ENCODE results near the gene ATXN2.
A peak's percentile ranks its signal among the peaks of the same experiment; 100 is the strongest.

Gene ATXN2

DNA sequence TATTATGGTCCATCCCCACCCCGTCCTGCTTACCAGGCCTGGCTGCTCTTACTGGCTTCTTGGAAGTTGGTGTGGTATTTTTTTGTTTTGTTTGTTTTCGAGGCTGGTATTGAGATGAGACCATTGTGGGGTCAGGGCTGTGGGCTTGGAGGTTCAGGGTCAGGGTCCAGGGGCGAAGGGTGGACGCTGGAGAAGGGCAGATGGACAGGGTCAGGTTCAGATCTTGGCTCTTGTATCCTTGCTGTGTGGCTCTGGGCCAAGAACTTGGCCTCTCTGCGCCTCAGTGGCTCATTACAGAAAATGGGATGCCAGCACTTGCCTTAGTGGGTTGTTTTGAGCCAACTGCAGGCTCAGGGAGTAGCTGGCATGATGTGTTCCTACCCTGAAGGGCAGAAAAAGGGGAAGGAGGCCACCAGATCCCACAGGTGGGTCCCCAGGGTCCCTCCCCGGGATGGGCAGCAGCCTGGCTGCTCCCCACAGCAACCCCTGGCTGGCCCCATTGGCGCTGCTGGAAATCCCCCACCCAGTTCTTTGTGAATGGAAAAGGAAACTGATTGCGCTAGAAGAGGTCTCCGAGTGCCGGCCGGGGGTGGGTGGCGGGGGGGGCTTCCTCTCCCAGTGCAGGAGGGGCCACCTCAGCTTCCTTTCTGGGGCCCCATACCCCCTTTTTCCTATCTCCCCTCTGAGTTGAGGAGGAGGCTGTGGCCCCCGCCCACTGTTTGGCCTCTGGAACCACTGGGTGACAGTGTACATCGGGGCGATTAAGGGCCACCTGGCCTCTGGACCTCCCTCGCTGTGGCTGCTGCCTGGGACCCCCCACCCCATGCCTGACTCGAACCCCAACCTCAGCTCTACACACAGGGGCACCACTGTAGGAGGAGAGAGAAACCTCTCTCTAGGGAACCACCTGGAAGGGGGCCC lies 168.4 kb downstream of the ATXN2 start:
- TF ChIP-seq, protein P1, sequence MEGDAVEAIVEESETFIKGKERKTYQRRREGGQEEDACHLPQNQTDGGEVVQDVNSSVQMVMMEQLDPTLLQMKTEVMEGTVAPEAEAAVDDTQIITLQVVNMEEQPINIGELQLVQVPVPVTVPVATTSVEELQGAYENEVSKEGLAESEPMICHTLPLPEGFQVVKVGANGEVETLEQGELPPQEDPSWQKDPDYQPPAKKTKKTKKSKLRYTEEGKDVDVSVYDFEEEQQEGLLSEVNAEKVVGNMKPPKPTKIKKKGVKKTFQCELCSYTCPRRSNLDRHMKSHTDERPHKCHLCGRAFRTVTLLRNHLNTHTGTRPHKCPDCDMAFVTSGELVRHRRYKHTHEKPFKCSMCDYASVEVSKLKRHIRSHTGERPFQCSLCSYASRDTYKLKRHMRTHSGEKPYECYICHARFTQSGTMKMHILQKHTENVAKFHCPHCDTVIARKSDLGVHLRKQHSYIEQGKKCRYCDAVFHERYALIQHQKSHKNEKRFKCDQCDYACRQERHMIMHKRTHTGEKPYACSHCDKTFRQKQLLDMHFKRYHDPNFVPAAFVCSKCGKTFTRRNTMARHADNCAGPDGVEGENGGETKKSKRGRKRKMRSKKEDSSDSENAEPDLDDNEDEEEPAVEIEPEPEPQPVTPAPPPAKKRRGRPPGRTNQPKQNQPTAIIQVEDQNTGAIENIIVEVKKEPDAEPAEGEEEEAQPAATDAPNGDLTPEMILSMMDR (IDR thresholded peaks at IDR 0.05; ENCODE audit: low read length, missing control alignments) = no peak
- DNase-seq (ENCODE audit: low read depth) = no peak
- no peak overlapping the region for H3K4me3 ChIP-seq (replicated peaks; ENCODE audit: low read depth, low read length)

DNA sequence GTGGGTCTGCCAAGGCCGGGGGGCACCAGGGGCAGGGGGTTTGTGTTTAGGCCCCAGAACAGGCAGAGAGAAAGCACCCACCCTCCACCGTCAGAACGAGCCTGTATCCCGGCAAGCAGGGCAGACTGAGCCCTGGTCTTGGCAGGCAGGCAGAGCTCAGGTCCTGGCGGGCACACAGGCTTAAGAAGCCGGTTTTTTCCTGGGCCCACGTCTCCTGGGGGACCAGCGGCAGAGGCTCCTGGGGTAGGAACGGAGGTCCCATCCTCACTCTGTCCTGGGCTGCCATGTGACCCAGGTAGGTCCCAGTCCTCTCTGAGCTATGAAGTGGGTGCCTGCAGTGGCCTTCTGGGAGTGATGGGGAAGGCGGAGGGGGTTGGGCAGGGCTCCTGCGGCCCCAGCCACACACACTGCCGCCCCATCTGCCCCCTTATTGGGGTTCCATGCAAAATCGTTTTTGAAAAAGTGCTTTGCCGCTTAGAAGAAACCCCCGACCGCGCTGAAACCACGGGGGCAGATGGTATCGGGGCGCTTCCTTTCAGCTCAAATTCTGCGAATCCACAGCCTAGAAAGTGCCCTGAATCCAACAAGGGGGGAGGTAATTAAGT lies 169.2 kb downstream of the ATXN2 start:
- no peak for DNase-seq (ENCODE audit: low read depth)
- TF ChIP-seq, protein P1 (IDR thresholded peaks at IDR 0.05; ENCODE audit: low read length, missing control alignments) = no peak
- no peak overlapping the region for H3K4me3 ChIP-seq (replicated peaks; ENCODE audit: low read depth, low read length)

DNA sequence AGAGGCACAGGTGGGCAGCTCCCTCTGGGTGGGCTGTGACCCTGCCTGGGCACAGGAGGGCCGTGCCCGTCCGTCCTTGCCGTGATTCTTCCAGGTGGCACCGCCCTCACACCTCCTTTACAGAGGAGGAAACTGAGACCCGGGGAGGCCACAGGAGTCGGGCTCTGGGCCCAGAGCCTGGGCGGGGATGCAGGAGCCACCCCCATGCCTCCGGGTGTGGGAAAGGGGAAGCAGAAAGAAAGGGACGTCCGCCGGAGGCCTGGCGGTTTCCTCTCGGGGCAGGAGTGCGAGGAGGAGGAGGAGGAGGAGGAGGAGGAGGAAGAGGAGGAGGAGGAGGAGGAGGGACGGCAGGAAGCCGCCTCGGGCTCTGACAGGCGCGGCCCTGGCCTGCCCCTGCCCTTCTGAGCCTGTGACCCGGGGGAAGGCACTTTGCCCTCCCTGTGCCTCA lies 170.4 kb downstream of the ATXN2 start:
- DNase-seq (ENCODE audit: low read depth) = peak; percentile 36
- H3K4me3 ChIP-seq (replicated peaks; ENCODE audit: low read depth, low read length) = no peak overlapping the region
- TF ChIP-seq, protein P1 (IDR thresholded peaks at IDR 0.05; ENCODE audit: low read length, missing control alignments) = no peak

DNA sequence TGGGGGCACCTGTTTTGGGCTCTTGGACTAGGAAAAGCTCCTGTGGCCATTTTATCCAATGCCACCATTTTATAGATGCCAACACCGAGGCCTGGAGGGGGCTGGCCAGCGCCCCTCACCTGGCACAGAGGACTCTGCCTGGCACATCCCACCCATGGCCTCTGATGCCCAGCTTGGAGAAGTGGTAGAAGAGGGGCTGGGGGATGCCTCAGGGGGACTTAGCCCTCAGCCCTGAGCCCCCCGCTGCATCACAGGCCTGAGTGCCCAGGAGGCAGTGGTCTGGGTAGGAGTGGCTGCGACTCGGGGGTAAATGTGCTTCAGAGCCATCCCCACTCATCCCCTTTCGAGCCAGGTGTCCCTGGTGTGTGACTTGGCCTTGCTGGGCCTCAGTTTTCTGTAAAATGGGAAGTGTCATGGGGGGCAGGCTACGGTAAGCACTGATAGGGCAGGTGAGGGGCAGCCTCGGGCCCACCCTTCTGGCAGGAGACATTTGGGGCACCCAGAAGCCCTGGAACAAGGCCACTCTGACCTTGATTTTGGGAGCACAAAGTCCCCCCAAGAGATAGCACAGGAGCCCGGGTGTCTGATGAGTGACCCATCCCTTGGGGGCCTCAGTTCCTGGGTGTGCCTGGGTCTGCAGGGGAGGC lies 170.9 kb downstream of the ATXN2 start:
- DNase-seq (ENCODE audit: low read depth) = no peak
- TF ChIP-seq, protein P1 (IDR thresholded peaks at IDR 0.05; ENCODE audit: low read length, missing control alignments) = no peak
- H3K4me3 ChIP-seq (replicated peaks; ENCODE audit: low read depth, low read length) = no peak overlapping the region

DNA sequence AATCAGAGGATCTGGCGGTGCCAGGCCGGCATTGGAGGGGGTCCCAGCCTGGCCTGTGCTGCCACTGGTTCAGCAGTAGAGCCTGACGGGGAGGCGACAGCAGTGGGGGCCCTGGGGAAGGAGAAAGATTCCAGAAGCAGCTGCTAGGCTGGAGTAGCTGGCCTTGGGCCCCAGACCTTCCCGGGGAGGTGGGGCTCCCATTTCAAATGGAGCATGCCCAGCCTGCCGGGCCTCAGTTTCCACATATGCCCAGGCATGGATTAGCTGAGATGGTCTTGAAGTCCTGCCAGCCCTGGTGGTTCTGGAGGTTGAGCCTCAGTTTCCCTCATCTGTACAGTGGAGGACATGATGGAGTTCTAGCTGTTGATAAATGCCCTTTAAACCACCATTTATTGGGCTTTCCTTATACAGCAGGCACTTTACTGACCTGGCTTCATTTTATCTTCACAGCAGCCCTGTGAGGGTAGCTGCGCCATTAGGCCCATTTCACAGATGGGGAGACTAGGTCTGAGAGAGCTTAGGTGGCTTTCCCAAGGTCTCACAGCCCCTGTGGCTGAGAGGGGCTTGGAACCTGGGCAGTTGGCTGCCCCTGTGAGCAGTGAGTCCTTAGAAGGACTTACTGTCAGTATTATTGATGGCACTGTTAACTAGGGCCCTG lies 171.6 kb downstream of the ATXN2 start:
- TF ChIP-seq, protein P1 (IDR thresholded peaks at IDR 0.05; ENCODE audit: low read length, missing control alignments) = no peak
- no peak for DNase-seq (ENCODE audit: low read depth)
- H3K4me3 ChIP-seq (replicated peaks; ENCODE audit: low read depth, low read length) = no peak overlapping the region

DNA sequence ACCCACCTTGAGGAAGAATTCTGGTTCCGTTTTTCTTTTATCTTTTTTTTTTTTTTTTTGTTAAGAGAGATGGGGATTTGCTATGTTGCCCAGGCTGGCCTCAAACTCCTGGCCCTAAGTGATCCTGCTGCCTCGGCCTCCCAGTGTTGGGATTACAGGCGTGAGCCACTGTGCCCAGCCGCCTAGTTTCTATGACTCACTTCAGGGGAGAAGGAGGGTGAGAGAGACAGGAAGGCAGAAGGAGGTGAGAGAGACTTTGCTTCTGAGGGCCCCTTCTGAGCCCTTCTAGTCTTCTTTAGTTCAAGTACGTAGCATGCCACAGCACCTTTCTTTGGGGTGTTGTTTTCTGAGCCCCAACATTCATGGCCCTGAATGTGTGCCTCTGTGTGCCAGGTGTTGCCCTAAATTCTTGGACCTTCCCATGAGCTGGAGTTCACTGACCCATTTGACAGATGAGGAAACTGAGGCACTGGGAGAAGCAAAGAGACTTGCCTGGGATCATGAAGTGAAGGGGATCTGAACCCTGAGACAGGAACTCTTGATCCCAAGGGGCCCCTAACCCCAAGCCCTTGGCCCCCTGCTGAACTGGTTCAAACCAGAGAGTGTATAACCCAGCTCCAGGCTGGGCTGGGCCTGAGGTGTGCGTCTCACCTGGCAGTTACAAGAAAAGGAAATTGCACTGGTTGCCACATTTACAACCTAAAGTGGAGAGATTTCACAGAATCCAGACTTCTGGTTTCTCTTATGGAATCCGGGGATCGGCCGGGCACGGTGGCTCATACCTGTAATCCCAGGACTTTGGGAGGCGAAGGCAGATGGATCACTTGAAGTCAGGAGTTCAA lies 172.6 kb downstream of the ATXN2 start:
- H3K4me3 ChIP-seq (replicated peaks; ENCODE audit: low read depth, low read length) = no peak overlapping the region
- peak; percentile 47 for DNase-seq (ENCODE audit: low read depth)
- TF ChIP-seq, protein P1 (IDR thresholded peaks at IDR 0.05; ENCODE audit: low read length, missing control alignments) = no peak
